LNCaP clone FGC (cell line): Measurements from ENCODE around the gene SETD5.

Experiments used
- DNase-seq: peaks from one replicate; pipeline ENCODE4 v3.0.0-alpha.2; 2011; ENCODE audit warnings: low read depth
- H3K4me3 ChIP-seq: 2 replicates; pipeline ENCODE4 v1.5.1; 2011; ENCODE audit warnings: mild to moderate bottlenecking, low read depth, low read length, control low read depth
- TF ChIP-seq, protein P1 (sequence below): IDR thresholded peaks from 2 replicates; pipeline ENCODE4 v1.5.1; 2012; ENCODE audit warnings: mild to moderate bottlenecking; ENCODE audit not compliant: control insufficient read depth, insufficient read depth; ENCODE audit errors: extremely low read depth

The SETD5 gene

DNA sequence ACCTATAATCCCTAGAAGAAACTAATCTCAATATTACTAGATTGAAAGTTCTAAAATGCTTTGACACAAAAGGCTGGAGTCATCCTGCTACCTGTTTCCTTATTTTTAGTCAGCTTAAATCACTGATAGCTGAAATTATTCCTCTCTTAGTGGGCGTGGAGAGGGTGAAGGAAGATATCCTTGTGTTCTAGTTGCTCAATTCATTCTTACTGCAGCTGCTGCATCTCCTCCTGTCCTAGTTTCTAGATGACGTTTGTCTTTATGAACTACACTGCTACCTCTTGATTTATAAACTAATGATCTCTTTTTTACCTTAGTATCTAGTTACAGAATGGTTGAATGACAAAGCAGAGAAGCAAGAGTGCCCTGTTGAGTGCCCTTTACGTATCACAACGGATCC lies 50.7 kb downstream of the SETD5 start:
- TF ChIP-seq, protein P1, sequence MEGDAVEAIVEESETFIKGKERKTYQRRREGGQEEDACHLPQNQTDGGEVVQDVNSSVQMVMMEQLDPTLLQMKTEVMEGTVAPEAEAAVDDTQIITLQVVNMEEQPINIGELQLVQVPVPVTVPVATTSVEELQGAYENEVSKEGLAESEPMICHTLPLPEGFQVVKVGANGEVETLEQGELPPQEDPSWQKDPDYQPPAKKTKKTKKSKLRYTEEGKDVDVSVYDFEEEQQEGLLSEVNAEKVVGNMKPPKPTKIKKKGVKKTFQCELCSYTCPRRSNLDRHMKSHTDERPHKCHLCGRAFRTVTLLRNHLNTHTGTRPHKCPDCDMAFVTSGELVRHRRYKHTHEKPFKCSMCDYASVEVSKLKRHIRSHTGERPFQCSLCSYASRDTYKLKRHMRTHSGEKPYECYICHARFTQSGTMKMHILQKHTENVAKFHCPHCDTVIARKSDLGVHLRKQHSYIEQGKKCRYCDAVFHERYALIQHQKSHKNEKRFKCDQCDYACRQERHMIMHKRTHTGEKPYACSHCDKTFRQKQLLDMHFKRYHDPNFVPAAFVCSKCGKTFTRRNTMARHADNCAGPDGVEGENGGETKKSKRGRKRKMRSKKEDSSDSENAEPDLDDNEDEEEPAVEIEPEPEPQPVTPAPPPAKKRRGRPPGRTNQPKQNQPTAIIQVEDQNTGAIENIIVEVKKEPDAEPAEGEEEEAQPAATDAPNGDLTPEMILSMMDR, result no peak
- no peak for DNase-seq
- H3K4me3 ChIP-seq, result no peak overlapping the region

DNA sequence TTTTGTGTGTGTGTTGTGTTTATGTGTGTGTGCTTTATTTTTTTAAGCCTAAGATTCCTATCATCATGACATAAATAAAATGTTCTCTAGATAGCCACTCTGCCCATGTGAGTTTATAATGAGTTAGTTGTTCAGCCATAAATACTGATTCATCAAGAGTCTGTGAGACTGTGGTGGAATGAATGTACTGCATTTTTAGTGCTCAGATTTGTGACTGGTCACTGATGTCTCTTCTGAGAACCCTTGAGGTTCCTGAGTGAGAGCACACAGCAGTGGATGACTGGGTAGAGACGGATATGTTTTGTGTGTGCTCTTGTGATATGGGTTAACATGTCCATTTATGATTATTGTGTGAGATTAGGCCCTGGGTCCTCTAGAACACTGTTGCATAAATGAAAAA lies 51.2 kb downstream of the SETD5 start:
- TF ChIP-seq, protein P1, result no peak
- no peak overlapping the region for H3K4me3 ChIP-seq
- DNase-seq, result no peak

DNA sequence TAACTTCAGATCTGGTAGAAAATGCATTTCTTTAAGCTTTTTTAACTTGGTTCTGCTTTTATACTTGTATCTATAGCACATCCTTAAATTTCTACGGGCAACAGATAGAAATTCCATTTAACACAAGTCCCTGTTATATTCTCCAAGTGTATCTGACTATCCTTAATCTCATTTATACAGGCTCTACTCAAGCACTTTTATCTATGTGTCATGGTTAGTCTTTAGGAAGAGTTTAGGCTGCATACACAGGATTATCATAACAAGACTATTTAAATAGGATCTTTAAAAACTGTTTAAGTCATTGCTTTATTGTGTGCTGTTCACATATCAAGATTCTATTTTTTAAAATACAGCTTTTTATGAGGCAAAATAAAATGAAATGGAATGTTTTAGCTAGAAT lies 52.7 kb downstream of the SETD5 start:
- TF ChIP-seq, protein P1, result no peak

DNA sequence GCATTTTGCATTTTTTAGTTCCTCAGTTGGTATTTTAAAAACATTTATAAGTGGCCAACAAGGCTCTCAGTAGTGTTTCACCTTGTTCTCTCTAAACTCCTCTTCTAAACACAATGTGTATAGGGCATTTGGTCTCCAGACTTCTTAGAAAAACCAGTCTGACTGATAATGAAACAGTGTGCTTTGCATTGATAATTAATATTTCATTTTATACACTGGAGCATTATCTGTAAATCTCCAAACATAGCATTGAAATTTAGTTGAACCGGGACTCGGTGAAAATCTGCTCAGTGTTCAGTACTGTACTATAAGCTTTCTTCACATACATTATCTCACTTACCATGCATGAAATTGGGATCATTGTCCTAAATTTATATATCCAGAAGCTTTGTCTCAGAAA lies 53.6 kb downstream of the SETD5 start:
- H3K4me3 ChIP-seq, result no peak overlapping the region
- DNase-seq, result no peak
- TF ChIP-seq, protein P1, result no peak

More for the DNA sequence above, 52.7 kb downstream of the SETD5 start:
- no peak overlapping the region for H3K4me3 ChIP-seq
- DNase-seq, result no peak

DNA sequence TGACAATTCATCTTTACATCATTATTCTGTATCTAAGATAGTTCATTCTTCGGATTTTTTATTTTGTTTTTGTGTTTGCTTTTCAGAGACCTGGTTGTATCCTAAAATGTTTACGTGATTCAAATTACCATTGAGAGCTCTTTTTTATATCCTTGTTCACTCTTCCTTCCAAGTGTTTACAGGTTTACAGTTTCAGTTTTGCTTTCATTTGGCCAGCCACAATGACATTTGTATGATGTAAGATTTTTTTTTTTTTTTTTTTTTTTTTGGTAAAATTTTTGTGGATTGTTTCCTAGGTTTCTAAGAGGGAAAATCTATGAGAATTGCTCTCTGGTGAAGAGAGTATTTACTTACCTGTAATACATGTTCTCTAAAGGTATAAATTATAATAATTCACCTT lies 55.0 kb downstream of the SETD5 start:
- H3K4me3 ChIP-seq, result no peak overlapping the region
- DNase-seq, result no peak
- TF ChIP-seq, protein P1, result no peak

DNA sequence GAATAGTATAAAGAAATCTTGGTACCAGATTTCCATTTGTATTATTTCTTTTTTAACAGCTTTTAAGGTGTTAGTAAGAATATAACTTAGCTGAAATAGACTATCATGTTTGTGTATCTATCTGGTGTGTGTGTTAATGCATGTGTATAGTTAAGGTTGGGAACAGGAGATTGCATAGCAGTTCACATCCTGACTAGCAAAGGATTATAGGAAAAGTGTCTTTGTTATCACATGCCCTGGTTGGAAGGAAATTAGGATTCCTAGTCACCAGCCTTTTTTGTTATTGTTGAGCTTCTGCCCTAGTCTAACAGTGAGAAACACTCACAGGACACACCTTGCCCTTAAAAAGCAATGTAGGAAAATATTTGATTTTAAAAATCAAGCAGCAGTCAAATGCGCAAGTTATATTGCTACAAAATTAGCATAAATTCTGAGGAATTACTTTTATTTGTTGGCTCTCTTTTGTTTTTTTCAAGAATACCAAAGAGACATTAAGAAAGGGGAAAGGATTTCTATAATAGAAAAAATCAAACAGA lies 58.2 kb downstream of the SETD5 start:
- TF ChIP-seq, protein P1, result no peak
- H3K4me3 ChIP-seq, result no peak overlapping the region
- no peak for DNase-seq

DNA sequence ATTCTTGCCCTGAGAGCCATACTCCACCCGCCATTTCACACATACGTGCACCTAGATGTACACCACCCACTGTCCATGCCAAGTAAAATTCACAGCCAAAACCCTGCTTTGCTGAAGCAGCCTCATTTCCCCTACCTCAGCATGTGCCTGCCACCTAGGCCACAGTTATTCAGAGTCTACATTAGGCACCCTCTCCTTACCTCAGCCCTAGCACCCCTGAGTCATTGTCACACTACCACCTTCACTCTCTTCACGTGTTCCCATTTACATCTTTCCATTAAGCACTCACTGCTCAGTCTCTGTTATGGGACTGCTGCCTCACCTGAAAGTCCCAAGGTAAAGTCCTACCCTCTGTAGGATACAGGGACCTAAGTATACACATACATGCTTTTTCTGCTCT lies 70.0 kb downstream of the SETD5 start:
- no peak overlapping the region for H3K4me3 ChIP-seq
- TF ChIP-seq, protein P1, result no peak
- no peak for DNase-seq
